ENCODE measurements around the gene DNHD1.

GRCh38 chr11:6474413-6474792 lies 22.7 kb upstream of the DNHD1 start:
- TF ChIP-seq CEBPB (IDR thresholded peaks at IDR 0.05; ENCODE audit: low read depth, low read length): no peak
- no peak for TF ChIP-seq CTCF (conservative IDR thresholded peaks at IDR 0.05; ENCODE audit: low read depth, low read length)
- TF ChIP-seq USF2 (IDR thresholded peaks at IDR 0.05; ENCODE audit: low read depth, low read length): no peak
- TF ChIP-seq MAZ (IDR thresholded peaks at IDR 0.05; ENCODE audit: borderline replicate concordance, low read depth, low read length): no peak
